Left lung (tissue), 10 donors: ENCODE data around the gene HCN4. TPM values are rescaled to one million over a fixed set of nuclear protein-coding genes. Genes with fewer than 3 reads are reported as not detected.

Experiments used
- ATAC-seq: fragments of 200-7000 bp; cut with Tn5 transposase; one replicate; pipeline ENCODE4 v1.9.1; 2020; ENCODE audit warnings: moderate library complexity
- DNase-seq, 4 donors: peaks; one replicate each; pipeline ENCODE4 v3.0.0-alpha.2; 2013 to 2020
- H3K27ac ChIP-seq, 2 donors: fragments of 200-600 bp; sonication (generic) in 1 of 2; one replicate each; pipeline versions ENCODE4 v1.5.0 to v1.8.0; 2020 to 2021
- H3K27me3 ChIP-seq, 2 donors: fragments of 200-600 bp; sonication (generic) in 1 of 2; one replicate each; pipeline versions ENCODE4 v1.5.0 to v1.8.0; 2020 to 2021
- H3K36me3 ChIP-seq, 2 donors: fragments of 200-600 bp; sonication (generic) in 1 of 2; one replicate each; pipeline versions ENCODE4 v1.5.0 to v1.8.0; 2020 to 2021
- H3K4me1 ChIP-seq, 2 donors: fragments of 200-600 bp; one replicate each; pipeline ENCODE4 v1.8.0; 2021
- H3K4me3 ChIP-seq, 2 donors: fragments of 200-600 bp; sonication (generic) in 1 of 2; one replicate each; pipeline versions ENCODE4 v1.5.0 to v1.8.0; 2020 to 2021; ENCODE audit warnings: mild to moderate bottlenecking in 1 of 2
- H3K9me3 ChIP-seq, 2 donors: fragments of 200-600 bp; sonication (generic) in 1 of 2; one replicate each; pipeline versions ENCODE4 v1.5.0 to v1.8.0; 2020 to 2021
- intact Hi-C, 2 donors: fragments of 100-400 bp; cut with DNase I; formaldehyde crosslinking; loops; one replicate each; pipeline versions ENCODE4 v1.11.2 to v1.14.2; 2022
- polyA plus RNA-seq, 6 donors: library from polyadenylated mRNA; unstranded; fragments of 120-200 nt; gene quantifications; one replicate each; pipeline ENCODE4 v1.2.1, GENCODE V29; 2013; ENCODE audit not compliant: insufficient read length in 6 of 6
- total RNA-seq, 2 donors: library from RNA; stranded (reverse); fragmentation: NEBNext Ultra II Directional; extraction: Animal tissue kit (Norgen Biotek cat#: 25700); gene quantifications; one replicate each; pipeline ENCODE4 v1.2.1, GENCODE V29; 2021
- TF ChIP-seq, protein P1 (sequence below), 2 donors: fragments of 200-600 bp; sonication (generic) in 1 of 2; IDR thresholded peaks; one replicate each; pipeline versions ENCODE4 v1.5.0 to v1.8.0; 2021; ENCODE audit warnings: antibody characterized with exemption in 2 of 2
- donor health status: DM: no; HTN: yes; CAD: no.
- donor health status: DM: no; HTN: no; CAD: no.

Gene HCN4
- total and polyA plus RNA-seq, 8 donors, result 0.09 to 0.27 (median 0.18) TPM

DNA sequence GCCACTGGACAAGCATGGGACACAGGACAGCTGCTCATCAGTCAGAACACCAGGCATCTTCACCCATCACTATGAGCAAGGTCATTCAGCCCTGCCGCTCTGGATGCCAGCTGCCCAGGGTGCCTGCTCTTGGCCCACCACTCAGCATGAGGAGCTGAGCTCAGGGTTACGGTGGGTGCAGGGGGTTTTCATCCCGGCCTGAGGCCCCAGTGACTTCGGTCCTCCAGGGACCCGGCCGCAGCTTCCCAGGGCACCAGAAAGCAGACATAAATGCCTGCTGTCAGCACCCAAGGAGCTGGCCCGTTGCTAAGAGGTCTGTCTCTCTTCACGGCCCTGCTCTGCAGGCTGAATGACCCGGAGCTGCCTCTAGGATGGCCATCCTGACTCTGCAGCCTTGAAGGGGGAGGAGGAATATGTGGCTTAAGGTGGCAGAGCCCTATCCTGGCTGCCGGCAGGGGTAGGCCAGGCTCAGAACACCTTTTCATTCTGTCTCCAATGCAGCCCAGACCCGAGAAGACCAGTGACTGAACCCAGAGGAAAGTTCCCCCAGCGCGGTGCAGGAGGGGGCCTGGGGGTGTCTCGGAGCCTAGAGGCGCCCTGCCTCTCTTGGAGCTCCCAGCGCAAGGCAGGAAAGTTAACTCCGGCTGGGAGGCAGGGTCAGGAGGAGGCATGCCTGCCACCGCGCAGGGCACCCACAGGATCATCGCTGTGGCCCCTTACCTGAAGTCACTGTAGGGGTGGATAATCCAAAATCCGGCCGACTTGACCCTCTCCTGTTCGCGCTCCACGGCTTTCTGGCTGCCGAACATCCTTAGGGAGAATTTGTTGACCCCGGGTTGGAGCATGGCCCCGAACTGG lies 1.8 kb downstream of the HCN4 start:
- TF ChIP-seq, protein P1, sequence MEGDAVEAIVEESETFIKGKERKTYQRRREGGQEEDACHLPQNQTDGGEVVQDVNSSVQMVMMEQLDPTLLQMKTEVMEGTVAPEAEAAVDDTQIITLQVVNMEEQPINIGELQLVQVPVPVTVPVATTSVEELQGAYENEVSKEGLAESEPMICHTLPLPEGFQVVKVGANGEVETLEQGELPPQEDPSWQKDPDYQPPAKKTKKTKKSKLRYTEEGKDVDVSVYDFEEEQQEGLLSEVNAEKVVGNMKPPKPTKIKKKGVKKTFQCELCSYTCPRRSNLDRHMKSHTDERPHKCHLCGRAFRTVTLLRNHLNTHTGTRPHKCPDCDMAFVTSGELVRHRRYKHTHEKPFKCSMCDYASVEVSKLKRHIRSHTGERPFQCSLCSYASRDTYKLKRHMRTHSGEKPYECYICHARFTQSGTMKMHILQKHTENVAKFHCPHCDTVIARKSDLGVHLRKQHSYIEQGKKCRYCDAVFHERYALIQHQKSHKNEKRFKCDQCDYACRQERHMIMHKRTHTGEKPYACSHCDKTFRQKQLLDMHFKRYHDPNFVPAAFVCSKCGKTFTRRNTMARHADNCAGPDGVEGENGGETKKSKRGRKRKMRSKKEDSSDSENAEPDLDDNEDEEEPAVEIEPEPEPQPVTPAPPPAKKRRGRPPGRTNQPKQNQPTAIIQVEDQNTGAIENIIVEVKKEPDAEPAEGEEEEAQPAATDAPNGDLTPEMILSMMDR (IDR thresholded peaks at IDR 0.05), result no peak
- intact Hi-C loops, result no loop called here

DNA sequence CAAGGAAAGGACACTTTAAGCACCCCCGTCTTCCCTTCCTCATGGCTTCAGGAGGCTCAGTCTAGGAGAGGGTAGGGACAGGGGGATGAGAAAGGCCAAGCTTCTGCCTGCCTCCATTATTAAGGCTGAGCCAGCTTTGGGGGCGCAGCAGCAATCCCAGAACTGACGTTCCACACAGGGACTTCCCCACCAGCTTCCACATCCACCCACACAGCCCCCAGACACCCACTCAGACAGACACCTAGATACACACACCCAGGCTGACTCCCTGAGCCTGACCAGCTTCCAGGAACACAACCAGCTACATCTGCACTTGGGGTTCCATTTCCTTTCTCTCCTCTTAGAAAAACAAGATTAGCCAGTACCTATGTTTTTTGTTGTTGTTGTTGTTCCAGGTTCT lies 4.7 kb downstream of the HCN4 start:
- intact Hi-C loops, result no loop called here
- TF ChIP-seq, protein P1 (IDR thresholded peaks at IDR 0.05), result no peak
- H3K4me1 ChIP-seq, result peaks cover 0 to 18% of the 10 kb centered on the region in 2 donors
- no peak overlapping the region for H3K27ac ChIP-seq
- ATAC-seq (no peak), DNase-seq (no peak)
- H3K4me3 ChIP-seq, result no peak overlapping the region
- H3K36me3 ChIP-seq, result no peaks in the 10 kb centered on the region
- peaks cover 37 to 89% of the 10 kb centered on the region in 2 donors for H3K27me3 ChIP-seq
- no peaks in the 10 kb centered on the region for H3K9me3 ChIP-seq

More for the DNA sequence above, 1.8 kb downstream of the HCN4 start:
- peaks cover 0 to 19% of the 10 kb centered on the region in 2 donors for H3K4me1 ChIP-seq
- H3K4me3 ChIP-seq, result no peak overlapping the region
- DNase-seq, result no peak
- no peak overlapping the region for H3K27ac ChIP-seq
- H3K9me3 ChIP-seq, result no peaks in the 10 kb centered on the region
- no peaks in the 10 kb centered on the region for H3K36me3 ChIP-seq
- no peak for ATAC-seq
- H3K27me3 ChIP-seq, result peaks cover 59 to 98% of the 10 kb centered on the region in 2 donors

DNA sequence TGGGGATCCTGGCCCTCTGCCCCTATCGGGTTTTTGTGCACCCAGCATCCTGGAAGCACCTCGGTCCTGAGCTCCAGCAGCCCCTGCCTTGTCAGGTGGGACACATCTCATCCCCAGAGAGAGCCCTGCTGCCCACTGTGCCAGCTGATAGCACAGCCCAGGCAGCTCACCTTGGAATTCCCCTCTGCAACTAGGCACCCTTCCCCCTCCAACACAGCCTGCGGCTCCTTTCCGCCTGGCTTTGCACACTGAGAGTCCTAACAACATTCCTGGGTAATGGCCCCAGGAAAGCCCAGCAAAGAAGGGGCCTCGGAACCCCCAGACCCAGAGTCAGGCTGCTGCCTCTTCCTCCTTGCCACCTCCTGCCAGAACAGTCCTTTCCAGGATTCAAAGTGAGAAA lies 5.9 kb downstream of the HCN4 start:
- TF ChIP-seq, protein P1 (IDR thresholded peaks at IDR 0.05), result no peak
- intact Hi-C loops, result no loop called here
- Histone ChIP-seq H3K27ac (no peak overlapping the region), H3K4me1 (peaks cover 0 to 6% of the 10 kb centered on the region in 2 donors), H3K4me3 (no peak overlapping the region), H3K27me3 (peaks cover 25 to 83% of the 10 kb centered on the region in 2 donors), H3K9me3 (no peaks in the 10 kb centered on the region), H3K36me3 (no peaks in the 10 kb centered on the region)
- ATAC-seq (no peak), DNase-seq (no peak)

DNA sequence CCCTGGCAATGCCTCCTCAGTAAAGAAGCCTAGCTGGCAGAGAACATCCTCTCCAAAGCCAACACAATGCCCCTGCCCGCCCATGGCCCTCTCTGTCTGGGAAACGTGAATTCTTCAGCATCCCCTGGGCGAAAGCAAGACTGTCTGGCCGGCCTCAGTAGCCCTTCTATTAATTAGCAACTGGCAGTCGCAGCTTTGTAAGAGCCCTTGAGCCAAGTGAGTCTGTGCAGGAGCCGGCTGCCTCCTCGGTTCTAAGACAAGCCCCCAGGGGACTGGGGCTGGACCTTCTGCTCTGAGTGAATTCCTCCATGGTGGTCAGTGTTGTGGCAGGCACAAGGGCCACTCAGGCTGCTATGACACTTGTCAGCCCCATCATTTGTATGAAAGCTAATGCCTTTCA lies 7.4 kb downstream of the HCN4 start:
- H3K9me3 ChIP-seq, result no peaks in the 10 kb centered on the region
- no peaks in the 10 kb centered on the region for H3K36me3 ChIP-seq
- no peak overlapping the region for H3K27ac ChIP-seq
- H3K4me3 ChIP-seq, result no peak overlapping the region
- TF ChIP-seq, protein P1 (IDR thresholded peaks at IDR 0.05), result no peak
- no peaks in the 10 kb centered on the region for H3K4me1 ChIP-seq
- DNase-seq (no peak), ATAC-seq (no peak)
- intact Hi-C loops, result no loop called here
- peaks cover 11 to 83% of the 10 kb centered on the region in 2 donors for H3K27me3 ChIP-seq

DNA sequence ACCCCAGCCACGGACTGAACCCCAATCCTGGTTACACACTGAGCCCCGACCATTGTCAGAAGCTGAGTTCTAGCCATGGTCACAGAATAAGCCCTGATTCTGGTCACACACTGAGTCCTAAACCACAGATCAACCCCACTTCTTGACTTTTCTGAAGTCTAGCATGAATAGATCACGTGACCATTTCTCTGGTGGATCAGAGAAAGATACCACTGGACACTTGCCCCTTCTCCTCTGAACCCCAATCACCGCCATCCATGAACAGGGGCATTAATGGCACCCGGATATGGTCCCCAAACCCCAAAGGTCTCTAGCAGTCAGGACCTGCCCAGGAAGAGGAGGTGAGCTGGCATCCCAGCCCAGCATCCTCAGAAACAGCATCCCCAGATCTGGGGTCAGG lies 9.1 kb downstream of the HCN4 start:
- intact Hi-C loops, result no loop called here
- ATAC-seq, result no peak
- no peak overlapping the region for H3K4me3 ChIP-seq
- peaks cover 0 to 67% of the 10 kb centered on the region in 2 donors for H3K27me3 ChIP-seq
- H3K4me1 ChIP-seq, result no peaks in the 10 kb centered on the region
- H3K9me3 ChIP-seq, result no peaks in the 10 kb centered on the region
- TF ChIP-seq, protein P1 (IDR thresholded peaks at IDR 0.05), result no peak
- H3K36me3 ChIP-seq, result no peaks in the 10 kb centered on the region
- DNase-seq, result no peak
- H3K27ac ChIP-seq, result no peak overlapping the region
